ENCODE results near the gene CASZ1. TPM values are rescaled to one million over a fixed set of nuclear protein-coding genes. Genes with fewer than 3 reads are reported as not detected.

CASZ1 gene
- total RNA-seq, 4 donors from 2014 or later, result 106 to 229 (median 160) TPM

DNA sequence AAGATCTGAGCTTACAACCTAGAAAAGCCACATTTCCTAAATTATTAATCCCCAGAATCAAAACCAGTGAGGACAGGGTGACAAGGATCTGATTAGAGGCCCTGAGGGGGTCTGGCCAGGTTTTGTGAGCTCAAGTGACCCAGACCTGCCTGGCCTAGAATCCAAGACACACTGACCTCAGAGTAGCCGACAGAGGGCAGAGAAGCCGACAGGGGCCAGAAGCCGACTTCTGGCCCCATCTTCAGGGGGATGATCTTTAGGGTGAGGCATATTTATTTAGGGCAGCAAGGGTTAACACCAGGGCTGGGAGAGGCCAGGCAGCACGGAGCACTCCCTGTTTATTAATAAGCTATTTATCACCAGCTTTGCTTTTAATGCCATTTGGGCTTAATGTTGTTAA lies 45.3 kb downstream of the CASZ1 start:
- DNase-seq (ENCODE audit: low spot score in 2 of 2), result no peak
- H3K27me3 ChIP-seq, result peaks cover 8% of the 10 kb centered on the region
- peaks cover 23% of the 10 kb centered on the region for H3K4me1 ChIP-seq
- 66% methylated on average over 4 of the region's 4 CpGs for WGBS
- H3K4me3 ChIP-seq, result no peak overlapping the region
- H3K36me3 ChIP-seq, result peaks cover 4% of the 10 kb centered on the region
- TF ChIP-seq CTCF (IDR thresholded peaks at IDR 0.05), result no peak
- no peak for TF ChIP-seq EP300 (IDR thresholded peaks at IDR 0.05)
- no peak for TF ChIP-seq POLR2AphosphoS5 (IDR thresholded peaks at IDR 0.05)
- TF ChIP-seq POLR2A (IDR thresholded peaks at IDR 0.05), result no peak
- H3K9me3 ChIP-seq, result no peaks in the 10 kb centered on the region
- H3K27ac ChIP-seq, result no peak overlapping the region

DNA sequence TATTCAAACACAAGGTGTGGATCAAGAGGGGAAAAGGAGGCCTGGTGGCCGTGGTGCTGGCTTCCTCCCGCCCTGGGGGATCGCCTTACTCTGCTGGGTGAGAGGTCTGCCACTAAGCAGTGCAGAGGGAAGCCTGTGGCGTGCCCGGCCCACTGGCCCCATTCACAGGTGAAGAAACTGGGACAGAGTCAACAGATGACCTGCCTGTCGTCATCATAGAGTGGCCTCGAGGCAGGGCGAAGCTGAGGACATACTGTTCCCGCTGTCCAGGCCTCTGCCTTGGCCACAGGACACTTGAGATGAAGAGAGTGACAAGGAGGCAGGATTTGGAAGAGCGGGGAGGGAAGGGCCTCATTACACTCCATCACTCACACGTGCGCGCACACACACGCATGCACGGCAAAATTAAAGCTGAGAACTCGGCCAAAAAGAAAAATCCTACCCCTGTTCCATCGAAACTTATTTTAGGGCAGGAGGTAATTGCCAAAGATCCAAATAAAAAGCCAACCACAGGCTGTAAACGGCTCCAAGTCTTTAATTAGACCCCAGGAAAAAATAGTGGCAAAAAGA lies 50.5 kb downstream of the CASZ1 start:
- WGBS, result 72% methylated on average over 18 of the region's 18 CpGs
- H3K36me3 ChIP-seq, result no peaks in the 10 kb centered on the region
- TF ChIP-seq POLR2AphosphoS5 (IDR thresholded peaks at IDR 0.05) (no peak), EP300 (IDR thresholded peaks at IDR 0.05) (no peak), POLR2A (IDR thresholded peaks at IDR 0.05) (no peak), CTCF (IDR thresholded peaks at IDR 0.05) (no peak)
- H3K4me3 ChIP-seq, result no peak overlapping the region
- peaks cover 21% of the 10 kb centered on the region for H3K4me1 ChIP-seq
- H3K27ac ChIP-seq, result peak overlapping the region; percentile 58
- DNase-seq (ENCODE audit: low spot score in 2 of 2), result no peak
- no peaks in the 10 kb centered on the region for H3K9me3 ChIP-seq
- no peaks in the 10 kb centered on the region for H3K27me3 ChIP-seq

- WGBS, result 85% methylated on average over 6 of the region's 6 CpGs
- peaks cover 21% of the 10 kb centered on the region for H3K4me1 ChIP-seq
- peak overlapping the region; percentile 58 for H3K27ac ChIP-seq
- H3K27me3 ChIP-seq, result no peaks in the 10 kb centered on the region
- H3K4me3 ChIP-seq, result no peak overlapping the region
- no peak for DNase-seq (ENCODE audit: low spot score in 2 of 2)
- no peak for TF ChIP-seq POLR2AphosphoS5 (IDR thresholded peaks at IDR 0.05)
- no peak for TF ChIP-seq CTCF (IDR thresholded peaks at IDR 0.05)
- no peak for TF ChIP-seq POLR2A (IDR thresholded peaks at IDR 0.05)
- TF ChIP-seq EP300 (IDR thresholded peaks at IDR 0.05), result no peak
- H3K36me3 ChIP-seq, result no peaks in the 10 kb centered on the region
- H3K9me3 ChIP-seq, result no peaks in the 10 kb centered on the region
Observed at GRCh38 chr1:10745383-10745782, 51.1 kb downstream of the CASZ1 start.

- Histone ChIP-seq H3K27me3 (no peaks in the 10 kb centered on the region), H3K9me3 (no peaks in the 10 kb centered on the region), H3K4me3 (no peak overlapping the region), H3K36me3 (no peaks in the 10 kb centered on the region), H3K4me1 (peaks cover 21% of the 10 kb centered on the region), H3K27ac (peak overlapping the region; percentile 58)
- no peak for DNase-seq (ENCODE audit: low spot score in 2 of 2)
- WGBS, result 70% methylated on average over 10 of the region's 18 CpGs
- TF ChIP-seq POLR2AphosphoS5 (IDR thresholded peaks at IDR 0.05) (no peak), EP300 (IDR thresholded peaks at IDR 0.05) (no peak), CTCF (IDR thresholded peaks at IDR 0.05) (no peak), POLR2A (IDR thresholded peaks at IDR 0.05) (no peak)
Observed at GRCh38 chr1:10744654-10745238, 51.7 kb downstream of the CASZ1 start.

DNA sequence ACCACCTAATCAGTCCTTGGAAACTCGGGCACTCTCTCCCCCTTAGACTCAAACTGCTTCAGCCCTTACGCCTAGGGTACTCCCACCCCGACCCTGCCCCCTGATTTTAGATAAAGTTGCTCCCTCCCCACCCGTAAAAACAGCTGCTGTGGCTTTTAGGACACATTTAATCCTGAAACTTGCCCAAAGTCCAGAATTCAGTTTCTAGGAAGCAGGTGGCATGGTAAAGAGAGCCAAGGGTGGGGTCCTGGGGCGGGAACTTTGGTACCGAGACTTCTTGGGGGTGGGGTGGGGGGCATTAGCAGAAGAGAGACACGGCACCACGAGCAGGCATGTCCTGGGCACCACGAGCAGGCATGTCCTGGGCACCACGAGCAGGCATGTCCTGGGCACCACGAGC lies 52.4 kb downstream of the CASZ1 start:
- no peak for DNase-seq (ENCODE audit: low spot score in 2 of 2)
- peaks cover 21% of the 10 kb centered on the region for H3K4me1 ChIP-seq
- no peaks in the 10 kb centered on the region for H3K27me3 ChIP-seq
- 46% methylated on average over 6 of the region's 11 CpGs for WGBS
- no peak for TF ChIP-seq EP300 (IDR thresholded peaks at IDR 0.05)
- no peak for TF ChIP-seq POLR2AphosphoS5 (IDR thresholded peaks at IDR 0.05)
- no peak for TF ChIP-seq POLR2A (IDR thresholded peaks at IDR 0.05)
- TF ChIP-seq CTCF (IDR thresholded peaks at IDR 0.05), result no peak
- H3K4me3 ChIP-seq, result no peak overlapping the region
- no peak overlapping the region for H3K27ac ChIP-seq
- no peaks in the 10 kb centered on the region for H3K9me3 ChIP-seq
- H3K36me3 ChIP-seq, result no peaks in the 10 kb centered on the region
